WTC11 (cell line): Measurements from ENCODE around the gene FOXJ3. TPM values are rescaled to one million over a fixed set of nuclear protein-coding genes. Genes with fewer than 3 reads are reported as not detected.

Experiments used
- ATAC-seq: fragments of 200-7000 bp; cut with Tn5 transposase; 2 replicates; pipeline ENCODE4 v1.10.0; 2021; ENCODE audit warnings: mild to moderate bottlenecking, moderate library complexity
- CTCF ChIA-PET: fragments of 300-600 bp; sonication (Branson Sonifier 250); formaldehyde crosslinking; loops from one replicate; lab custom pipeline; 2021; ENCODE audit warnings: antibody characterized with exemption; lab: Charles Lee
- POLR2A ChIA-PET: fragments of 350-600 bp; sonication (Branson Sonifier 250); formaldehyde crosslinking; loops from one replicate; lab custom pipeline; 2021; ENCODE audit warnings: antibody characterized with exemption; lab: Charles Lee
- DNase-seq: peaks from one replicate; pipeline ENCODE4 v3.0.0; 2021; ENCODE audit warnings: low spot score
- H3K27ac Mint-ChIP-seq: 2 replicates; pipeline ENCODE4 v1.8.0; 2021; ENCODE audit warnings: mixed read lengths
- H3K27me3 Mint-ChIP-seq: 2 replicates; pipeline ENCODE4 v1.8.0; 2021; ENCODE audit warnings: low read depth, mild to moderate bottlenecking, moderate library complexity, mixed read lengths
- H3K36me3 Mint-ChIP-seq: 2 replicates; pipeline ENCODE4 v1.8.0; 2021; ENCODE audit warnings: mixed read lengths
- H3K4me1 Mint-ChIP-seq: 2 replicates; pipeline ENCODE4 v1.8.0; 2022; ENCODE audit warnings: mixed read lengths
- H3K4me3 Mint-ChIP-seq: 2 replicates; pipeline ENCODE4 v1.8.0; 2021; ENCODE audit warnings: mild to moderate bottlenecking, moderate library complexity, mixed read lengths
- H3K9me3 Mint-ChIP-seq: 2 replicates; pipeline ENCODE4 v1.8.0; 2021; ENCODE audit warnings: mixed read lengths
- CTCF ChIP-seq: fragments of 200-600 bp; IDR thresholded peaks from 2 replicates; pipeline ENCODE4 v1.8.0; 2022; ENCODE audit warnings: antibody characterized with exemption
- E2F1 ChIP-seq: sonication (generic); formaldehyde crosslinking; IDR thresholded peaks from 2 replicates; pipeline ENCODE4 v1.8.0; 2022; ENCODE audit warnings: mild to moderate bottlenecking, missing genetic modification reagents
- E2F4 ChIP-seq: sonication (generic); formaldehyde crosslinking; IDR thresholded peaks from 2 replicates; pipeline ENCODE4 v1.8.1; 2022; ENCODE audit warnings: low read depth, mild to moderate bottlenecking, moderate library complexity, missing genetic modification reagents, borderline replicate concordance
- FOXJ3 ChIP-seq: sonication (generic); formaldehyde crosslinking; IDR thresholded peaks from 2 replicates; pipeline ENCODE4 v1.9.0; 2021; ENCODE audit warnings: missing genetic modification reagents, mild to moderate bottlenecking, borderline replicate concordance
- FOXP4 ChIP-seq: sonication (generic); formaldehyde crosslinking; IDR thresholded peaks from 2 replicates; pipeline ENCODE4 v1.8.0; 2022; ENCODE audit warnings: mild to moderate bottlenecking, missing genetic modification reagents
- IRF1 ChIP-seq: sonication (generic); formaldehyde crosslinking; IDR thresholded peaks from 2 replicates; pipeline ENCODE4 v1.8.0; 2023; ENCODE audit warnings: missing genetic modification reagents
- MLX ChIP-seq: sonication (generic); formaldehyde crosslinking; IDR thresholded peaks from 2 replicates; pipeline ENCODE4 v1.8.1; 2023; ENCODE audit warnings: mild to moderate bottlenecking, missing genetic modification reagents, moderate library complexity
- NFATC4 ChIP-seq: fragments of 250-450 bp; sonication (Bioruptor Pico); IDR thresholded peaks from 2 replicates; pipeline ENCODE4 v1.9.0; 2021; ENCODE audit warnings: mild to moderate bottlenecking
- NR3C1 ChIP-seq: sonication (generic); formaldehyde crosslinking; conservative IDR thresholded peaks from 2 replicates; pipeline ENCODE4 v1.8.1; 2023; ENCODE audit warnings: low read depth, mild to moderate bottlenecking, missing genetic modification reagents
- PRDM15 ChIP-seq: sonication (generic); formaldehyde crosslinking; IDR thresholded peaks from 2 replicates; pipeline ENCODE4 v1.8.0; 2022; ENCODE audit warnings: missing genetic modification reagents
- TP53 ChIP-seq: sonication (generic); formaldehyde crosslinking; IDR thresholded peaks from 2 replicates; pipeline ENCODE4 v1.8.1; 2023; ENCODE audit warnings: mild to moderate bottlenecking, missing genetic modification reagents
- USF1 ChIP-seq: sonication (generic); formaldehyde crosslinking; IDR thresholded peaks from 2 replicates; pipeline ENCODE4 v1.8.0; 2022; ENCODE audit warnings: mild to moderate bottlenecking, missing genetic modification reagents
- USF2 ChIP-seq: sonication (generic); formaldehyde crosslinking; IDR thresholded peaks from 2 replicates; pipeline ENCODE4 v1.8.1; 2023; ENCODE audit warnings: mild to moderate bottlenecking, missing genetic modification reagents, moderate library complexity
- ZBTB21 ChIP-seq: sonication (generic); formaldehyde crosslinking; IDR thresholded peaks from 2 replicates; pipeline ENCODE4 v1.8.1; 2023; ENCODE audit warnings: mild to moderate bottlenecking, missing genetic modification reagents, borderline replicate concordance
- ZMAT4 ChIP-seq: fragments of 250-450 bp; sonication (Bioruptor Pico); IDR thresholded peaks from 2 replicates; pipeline ENCODE4 v1.9.0; 2021; ENCODE audit warnings: mild to moderate bottlenecking
- ZNF121 ChIP-seq: sonication (generic); formaldehyde crosslinking; IDR thresholded peaks from 2 replicates; pipeline ENCODE4 v1.8.0; 2023; ENCODE audit warnings: missing genetic modification reagents
- ZNF263 ChIP-seq: sonication (generic); formaldehyde crosslinking; IDR thresholded peaks from 2 replicates; pipeline ENCODE4 v1.8.1; 2022; ENCODE audit warnings: low read depth, mild to moderate bottlenecking, moderate library complexity, missing genetic modification reagents
- ZNF396 ChIP-seq: fragments of 250-450 bp; sonication (Bioruptor Pico); IDR thresholded peaks from 2 replicates; pipeline ENCODE4 v1.8.0; 2021; ENCODE audit warnings: mild to moderate bottlenecking, moderate library complexity, borderline replicate concordance
- ZNF423 ChIP-seq: fragments of 250-450 bp; sonication (Bioruptor Pico); IDR thresholded peaks from 2 replicates; pipeline ENCODE4 v2.1.2; 2022; ENCODE audit warnings: mild to moderate bottlenecking, moderate library complexity
- total RNA-seq: library from RNA; stranded (reverse); gene quantifications from 3 replicates; pipeline ENCODE4 v1.2.3, GENCODE V29; 2021

FOXJ3 gene
- total RNA-seq, 1 experiment from 2014 or later: 43.3 TPM

- ATAC-seq: no peak
- H3K4me3 Mint-ChIP-seq: no peak overlapping the region
- ChIA-PET POLR2A (interaction anchor here (0.6 to 1.1 kb wide), 2 partner anchors 12 to 756 kb away, joined by 3 to 10 read pairs; no protein-coding TSS in a partner anchor), CTCF (interaction anchor here (1.0 to 1.7 kb wide), 4 partner anchors 22 to 450 kb away, joined by 3 to 8 read pairs (median 4); no protein-coding TSS in a partner anchor)
- no peaks in the 10 kb centered on the region for H3K27me3 Mint-ChIP-seq
- TF ChIP-seq FOXJ3 (CRISPR knock-in tag) (no peak), PRDM15 (no peak), E2F4 (CRISPR knock-in tag) (no peak), ZNF263 (CRISPR knock-in tag) (no peak), ZMAT4 (no peak), ZNF121 (no peak), USF2 (CRISPR knock-in tag) (no peak), MLX (CRISPR knock-in tag) (no peak), ZNF396 (CRISPR knock-in tag) (no peak), TP53 (CRISPR knock-in tag) (no peak), CTCF (no peak), NR3C1 (no peak), FOXP4 (no peak), ZNF423 (CRISPR knock-in tag) (no peak), E2F1 (CRISPR knock-in tag) (no peak), IRF1 (CRISPR knock-in tag) (no peak), ZBTB21 (CRISPR knock-in tag) (no peak), NFATC4 (no peak), USF1 (CRISPR knock-in tag) (no peak)
- H3K9me3 Mint-ChIP-seq: no peaks in the 10 kb centered on the region
- DNase-seq: no peak
- no peaks in the 10 kb centered on the region for H3K36me3 Mint-ChIP-seq
- H3K27ac Mint-ChIP-seq: no peak overlapping the region
- peaks cover 52% of the 10 kb centered on the region for H3K4me1 Mint-ChIP-seq
These were observed 18.7 kb downstream of the FOXJ3 start for GRCh38 chr1:42316292-42316691.
